HG03196 (cell line): ENCODE data around the gene ZKSCAN2.

ENCODE experiments used
- ATAC-seq: cut with Tn5 transposase; IDR thresholded peaks from one replicate; pipeline ENCODE4 v1.9.1; 2021; ENCODE audit not compliant: unreplicated experiment

The ZKSCAN2 gene

DNA sequence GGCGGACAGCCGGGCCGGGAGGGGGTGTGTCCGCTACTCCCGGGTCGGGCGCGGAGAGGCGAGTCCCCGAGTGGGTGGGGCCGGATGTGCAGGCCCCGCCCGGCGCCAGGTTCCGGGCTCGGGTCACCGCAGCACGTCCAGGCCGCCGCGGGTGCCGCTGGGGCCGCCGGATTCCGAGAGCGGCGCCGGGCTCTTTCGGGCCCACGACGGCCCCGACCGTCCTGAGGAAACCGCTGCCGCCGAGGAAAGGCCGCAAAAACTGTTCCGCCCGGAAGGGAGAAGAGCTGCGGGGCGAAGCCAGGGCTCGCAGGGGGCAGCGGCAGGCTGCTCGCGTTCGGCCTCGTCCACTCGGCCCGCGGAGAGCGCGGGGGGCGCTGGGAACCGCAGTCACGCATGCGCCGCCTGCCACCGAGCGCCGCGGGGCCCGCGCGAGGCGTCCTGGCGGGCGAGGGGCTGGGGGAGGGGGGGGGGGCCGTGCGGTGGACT lies at the start of gene ZKSCAN2:
TSS of gene ZKSCAN2 (minus strand) at position 376 of the 486 bp plus-strand sequence. CDS start 718 bp downstream, outside the sequence.
- ATAC-seq = peak; percentile 84

DNA sequence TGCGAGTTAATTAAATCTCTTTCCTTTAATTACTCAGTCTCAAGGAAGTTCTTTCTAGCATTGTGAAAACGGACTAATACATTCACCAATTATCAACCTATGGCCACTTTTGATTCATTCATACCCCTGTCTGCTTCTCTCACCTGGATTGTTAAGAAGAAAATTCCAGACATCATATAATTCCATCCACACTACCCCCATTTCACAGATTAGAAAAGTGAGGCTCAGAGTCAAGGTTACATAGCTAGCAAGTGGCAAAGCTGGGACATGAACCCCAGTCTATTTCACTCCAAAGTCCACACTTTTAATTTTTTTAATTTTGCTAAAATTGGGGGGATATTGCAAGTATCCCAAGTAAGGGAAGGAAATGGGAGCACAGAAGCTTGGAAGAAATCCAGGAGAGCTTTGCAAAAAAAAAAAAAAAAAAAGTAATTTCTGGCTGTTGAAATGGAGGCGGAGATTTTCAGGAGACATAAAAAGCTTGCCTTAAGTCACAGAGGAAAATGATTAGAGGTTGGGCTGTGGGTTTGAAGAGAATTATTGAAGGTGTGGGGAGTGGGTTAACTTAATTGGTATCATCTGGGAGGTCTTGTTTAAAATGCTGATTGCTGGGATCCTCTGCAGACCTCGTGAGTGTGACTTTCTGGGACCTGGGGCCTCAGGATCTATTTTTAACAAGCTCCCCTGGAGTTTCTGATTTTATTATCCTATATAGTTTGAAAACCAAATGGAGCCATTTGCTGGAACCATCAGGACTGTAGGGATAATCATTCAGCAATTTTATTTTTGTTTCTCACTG lies 42.3 kb upstream of the ZKSCAN2 start:
- no peak for ATAC-seq

DNA sequence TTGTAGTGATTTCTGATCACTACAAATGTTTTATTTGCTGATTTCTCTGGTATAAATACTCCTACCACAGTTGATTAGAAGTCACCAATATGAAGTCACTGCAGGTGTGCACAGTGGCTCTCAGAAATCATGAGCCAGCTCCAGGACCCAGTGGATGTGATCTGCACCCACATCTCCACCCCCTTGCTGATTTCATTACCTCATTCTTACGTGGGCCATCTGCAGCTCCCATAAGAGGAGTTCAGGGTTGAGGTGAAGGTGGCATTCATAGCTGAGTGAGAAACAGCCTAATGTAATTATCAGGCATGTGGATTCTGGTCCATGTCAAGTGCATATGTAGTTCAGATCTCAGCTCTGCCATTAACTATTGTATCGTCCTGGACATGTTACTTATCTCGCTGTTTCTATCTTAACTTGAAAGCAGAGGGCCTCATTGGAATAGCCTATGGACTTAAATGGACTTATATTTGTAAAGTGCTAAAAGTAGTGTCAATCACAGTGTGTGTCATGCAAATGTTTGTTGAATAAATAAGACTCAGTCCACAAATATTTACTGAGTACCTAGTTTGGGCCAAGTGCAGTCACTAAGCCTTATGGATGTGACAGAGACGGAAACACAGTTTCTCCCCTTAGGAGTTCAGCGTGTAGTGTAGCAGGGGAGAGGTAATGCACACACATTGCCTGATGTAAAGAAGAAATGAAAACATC lies 40.7 kb upstream of the ZKSCAN2 start:
- no peak for ATAC-seq

DNA sequence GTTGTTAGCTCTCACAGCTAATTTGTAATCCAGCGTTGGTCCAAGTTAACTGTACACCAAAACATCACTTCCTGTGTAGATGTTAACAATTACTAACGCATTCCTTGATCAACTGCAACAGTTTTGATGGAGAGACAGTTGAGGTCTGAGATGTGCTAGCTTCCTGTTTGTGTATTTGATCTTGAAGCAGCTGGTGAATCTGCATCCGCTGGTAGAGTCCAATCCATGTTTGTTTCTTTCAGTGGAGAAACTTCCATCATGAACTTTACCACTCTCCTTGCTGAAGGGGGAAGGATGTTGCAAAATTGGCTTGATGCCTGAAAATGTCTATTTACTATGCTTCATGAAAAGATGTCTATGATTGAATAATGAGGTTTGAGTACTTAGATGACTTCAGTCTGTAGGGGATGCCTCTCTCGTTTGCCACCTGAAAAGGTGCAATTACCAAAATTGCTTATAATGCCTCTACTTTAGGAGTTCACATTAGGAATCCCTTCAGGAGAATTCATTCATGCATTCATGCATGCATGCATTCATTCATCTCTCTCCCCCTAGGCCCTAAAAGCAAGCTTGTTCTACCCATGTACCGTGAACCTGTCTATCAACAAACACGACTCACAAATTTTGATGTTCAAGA lies 39.6 kb upstream of the ZKSCAN2 start:
- ATAC-seq = no peak

DNA sequence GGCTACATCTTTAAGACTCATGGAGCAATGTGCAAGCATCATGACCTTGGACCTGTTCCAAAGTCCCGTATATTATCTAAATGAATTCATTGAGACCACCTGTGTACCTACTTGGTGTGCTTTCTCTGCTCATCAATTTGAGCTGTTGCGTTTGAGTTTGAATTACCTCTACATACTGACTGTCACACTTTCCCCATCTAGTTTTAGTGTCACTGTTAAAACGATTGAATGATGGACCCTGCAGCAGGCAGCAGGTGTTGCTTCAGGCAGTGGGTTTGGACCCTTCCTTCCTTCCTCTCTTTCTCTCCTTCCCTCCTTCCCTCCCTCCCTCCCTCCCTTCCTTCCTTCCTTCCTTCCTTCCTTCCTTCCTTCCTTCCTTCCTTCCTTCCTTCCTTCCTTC lies 33.9 kb upstream of the ZKSCAN2 start:
- ATAC-seq = no peak

DNA sequence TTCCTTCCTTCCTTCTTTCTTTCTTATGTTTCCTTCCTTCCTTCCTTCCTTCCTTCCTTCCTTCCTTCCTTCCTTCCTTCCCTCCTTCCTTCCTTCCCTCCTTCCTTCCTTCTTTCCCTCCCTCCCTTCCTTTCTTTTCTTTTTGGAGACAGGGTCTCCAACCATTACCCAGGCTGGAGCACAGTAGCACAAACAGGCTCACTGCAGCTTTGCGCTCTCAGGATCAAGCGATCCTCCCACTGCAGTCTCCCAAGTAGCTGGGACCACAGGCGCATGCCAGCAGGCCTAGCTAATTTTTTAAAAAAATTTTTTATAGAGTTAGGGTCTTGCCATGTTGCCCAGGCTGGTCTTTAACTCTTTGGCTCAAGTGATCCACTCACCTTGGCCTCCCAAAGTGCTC lies 31.8 kb upstream of the ZKSCAN2 start:
- no peak for ATAC-seq

DNA sequence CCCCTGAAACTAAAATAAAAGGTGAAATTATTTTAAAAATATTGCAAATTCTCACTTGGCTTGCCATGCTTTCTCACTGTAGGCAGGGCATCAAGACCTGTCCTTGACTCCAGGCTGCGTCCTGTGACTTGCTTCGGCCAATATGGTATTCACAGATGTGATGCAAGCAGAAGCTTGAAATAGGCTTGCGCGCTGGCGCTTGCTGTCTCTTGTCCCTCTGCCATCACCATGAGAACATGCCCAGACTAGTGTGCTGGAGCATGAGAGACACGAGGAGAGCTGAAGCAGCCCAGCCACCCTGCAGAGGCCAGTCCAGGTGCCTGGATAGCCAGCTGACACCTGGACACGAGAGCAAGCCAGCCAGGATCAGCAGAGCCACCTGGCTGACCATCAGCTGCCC lies 21.8 kb upstream of the ZKSCAN2 start:
- no peak for ATAC-seq

DNA sequence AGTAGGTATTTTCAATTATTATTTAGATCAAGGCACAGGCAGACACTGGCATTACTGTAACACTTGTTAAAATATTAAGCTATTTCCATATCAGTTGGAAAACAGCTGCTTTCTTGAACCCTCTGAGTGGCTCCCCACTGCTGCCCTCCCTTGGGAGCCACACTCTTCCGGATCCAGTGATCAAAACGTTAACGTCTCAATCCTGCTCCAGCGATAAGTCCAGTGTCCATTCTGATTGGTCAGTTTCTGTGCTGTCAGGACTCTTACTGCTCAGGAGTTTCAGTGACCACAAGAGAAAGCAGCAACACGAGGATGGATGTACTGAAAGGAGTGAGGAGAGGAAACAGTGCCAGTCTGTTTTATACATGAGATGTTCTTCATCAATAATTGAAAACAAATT lies 13.8 kb upstream of the ZKSCAN2 start:
- no peak for ATAC-seq

DNA sequence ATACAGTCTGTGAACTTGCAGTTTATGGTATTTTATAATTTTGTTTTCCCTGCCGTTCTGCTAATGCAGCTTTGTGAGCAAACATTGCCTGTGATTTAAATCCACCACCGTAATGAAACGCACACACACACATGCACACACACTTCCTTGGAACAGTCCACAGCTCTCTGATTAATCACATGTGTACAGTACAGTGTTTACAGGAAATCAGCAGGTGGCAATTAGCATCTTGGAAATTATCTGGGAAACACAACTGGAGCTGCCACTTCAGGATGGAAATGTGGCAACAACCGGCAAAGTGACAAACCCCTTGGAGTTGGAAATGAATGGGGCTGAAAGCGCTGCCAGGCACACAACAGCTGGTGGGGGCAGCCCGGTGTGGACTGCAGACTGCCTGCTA lies 12.9 kb upstream of the ZKSCAN2 start:
- ATAC-seq = no peak

DNA sequence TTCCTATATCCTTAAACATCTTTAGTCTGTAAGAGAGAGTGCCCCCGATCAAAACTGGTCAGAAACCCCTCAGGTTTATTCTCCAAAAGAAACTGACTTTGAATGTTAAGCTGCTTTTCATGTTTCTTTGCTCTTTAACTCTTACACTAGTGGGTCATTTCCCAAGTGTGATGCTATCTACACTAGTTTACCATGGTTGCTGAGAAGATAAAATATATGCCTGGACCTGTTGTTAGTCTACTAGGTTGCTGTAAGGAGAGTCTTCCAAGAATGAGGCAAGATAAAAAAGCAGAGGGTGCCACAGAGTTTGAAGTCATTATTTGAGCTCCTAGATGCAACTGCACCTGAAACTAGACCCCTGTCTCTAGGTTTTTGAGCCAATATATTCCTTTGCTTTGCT lies 12.2 kb upstream of the ZKSCAN2 start:
- no peak for ATAC-seq

DNA sequence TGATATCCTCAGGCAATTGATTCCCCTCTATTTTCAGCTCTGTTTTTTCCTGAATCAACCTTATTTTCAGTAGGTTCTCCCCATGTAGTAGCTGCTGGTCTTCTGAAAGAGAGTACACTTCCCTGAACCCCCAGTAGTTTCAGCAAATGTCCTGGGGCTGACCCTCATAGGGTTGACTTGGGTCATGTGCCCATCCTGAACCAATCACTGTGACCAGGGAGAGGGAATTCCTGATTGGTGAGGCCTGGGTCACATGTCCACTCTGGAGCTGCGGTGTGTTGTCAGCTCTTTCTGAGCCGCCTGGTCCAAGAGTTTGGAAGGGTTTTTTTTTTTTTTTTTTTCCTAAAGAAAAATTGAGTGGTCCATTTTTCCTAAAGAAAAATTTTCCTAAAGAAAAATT lies 8.3 kb upstream of the ZKSCAN2 start:
- ATAC-seq = no peak

DNA sequence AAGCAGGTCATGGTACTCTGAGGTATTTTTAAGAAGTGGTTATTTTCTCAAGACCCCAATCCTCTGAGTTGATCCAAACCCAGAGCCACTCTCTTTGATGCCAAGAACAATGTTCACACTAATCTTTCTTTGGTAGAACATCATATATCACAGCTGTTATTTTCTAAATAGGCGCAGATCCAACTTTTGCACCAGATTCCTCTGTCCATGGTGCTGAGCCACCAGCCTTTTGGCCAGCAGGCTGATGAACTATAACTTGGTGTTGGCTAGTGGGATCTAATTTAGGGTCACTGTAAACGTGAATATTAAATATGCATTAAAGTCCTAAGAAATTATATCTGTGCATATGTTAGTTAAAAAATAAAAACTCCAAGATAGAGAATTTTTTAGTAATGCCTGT lies 7.0 kb upstream of the ZKSCAN2 start:
- ATAC-seq = no peak

DNA sequence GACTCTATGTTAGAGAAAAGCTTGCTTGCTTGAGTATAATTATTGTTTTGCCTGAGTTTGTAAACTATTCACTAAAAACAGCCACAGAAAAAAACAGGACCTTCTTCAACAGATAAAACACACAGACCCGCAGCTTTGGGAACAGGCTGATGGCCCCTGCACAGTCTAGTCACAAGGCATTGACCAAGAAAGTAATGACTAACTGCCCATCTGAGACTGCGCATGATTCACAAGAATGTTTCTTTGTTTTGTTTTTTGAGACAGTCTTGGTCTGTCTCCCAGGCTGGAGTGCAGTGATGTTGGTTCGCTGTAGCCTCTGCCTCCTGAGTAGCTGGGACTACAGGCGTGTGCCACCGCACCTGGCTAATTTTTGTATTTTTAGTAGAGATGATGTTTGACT lies 2.8 kb upstream of the ZKSCAN2 start:
- ATAC-seq = no peak

DNA sequence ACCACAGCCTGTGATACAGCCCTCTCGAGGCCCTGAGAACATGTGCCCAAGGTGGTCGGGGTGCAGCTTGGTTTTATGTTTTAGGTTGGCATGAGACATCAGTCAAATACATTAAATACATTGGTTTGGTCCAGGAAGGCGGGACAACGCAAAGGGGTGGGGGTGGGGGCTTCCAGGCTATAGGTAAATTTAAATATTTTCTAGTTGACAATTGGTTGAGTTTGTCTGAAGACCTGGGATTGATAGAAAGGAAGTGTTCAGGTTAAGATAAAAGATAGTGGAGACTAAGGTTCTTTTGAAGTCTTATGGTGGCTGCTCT lies 1.2 kb upstream of the ZKSCAN2 start:
- ATAC-seq = no peak

DNA sequence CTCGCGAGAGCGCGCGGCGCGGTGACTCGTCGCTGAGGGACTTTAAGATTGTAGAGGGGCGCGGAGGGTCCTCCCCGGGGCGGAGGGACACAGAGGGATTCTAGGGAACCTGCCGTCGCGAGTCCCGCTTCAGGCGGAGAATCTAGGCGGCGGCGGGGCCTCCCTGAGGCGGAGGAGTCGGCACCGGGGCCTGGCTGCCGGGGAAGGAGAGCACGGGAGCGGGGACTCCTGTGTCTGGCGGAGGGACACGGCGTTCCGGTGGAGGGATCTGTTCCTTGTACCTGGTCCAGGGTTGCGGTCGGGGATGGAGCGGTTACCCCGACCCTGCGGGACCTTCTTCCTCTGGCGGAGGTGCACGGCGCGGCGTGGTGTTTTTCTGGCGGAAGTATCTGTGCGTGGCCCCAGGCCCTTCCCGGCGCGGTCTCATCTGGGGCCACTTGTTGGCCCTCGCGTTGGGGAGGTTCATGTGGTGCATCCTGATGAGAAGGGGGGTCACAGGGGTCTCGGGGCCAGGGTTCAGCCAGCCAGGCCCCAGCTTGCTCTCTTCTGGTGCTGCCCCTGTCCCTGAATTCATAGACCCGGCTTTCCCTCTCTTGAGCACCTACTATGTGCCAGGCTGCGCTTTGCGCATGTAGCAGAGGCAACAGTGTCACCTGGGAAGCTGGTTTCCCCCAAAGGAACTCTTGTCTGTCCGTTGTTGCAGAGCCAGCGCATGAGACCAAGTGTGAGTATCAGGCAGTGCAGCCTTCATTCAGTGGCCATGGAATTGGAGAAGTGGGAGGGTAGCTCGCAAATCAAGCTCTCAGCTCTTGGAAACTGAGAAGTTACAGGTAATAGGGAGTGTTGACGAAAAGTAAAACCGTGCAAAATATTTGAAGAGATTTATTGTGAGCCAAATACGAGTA lies 563 bp upstream of the ZKSCAN2 start:
- peak; percentile 46 for ATAC-seq

DNA sequence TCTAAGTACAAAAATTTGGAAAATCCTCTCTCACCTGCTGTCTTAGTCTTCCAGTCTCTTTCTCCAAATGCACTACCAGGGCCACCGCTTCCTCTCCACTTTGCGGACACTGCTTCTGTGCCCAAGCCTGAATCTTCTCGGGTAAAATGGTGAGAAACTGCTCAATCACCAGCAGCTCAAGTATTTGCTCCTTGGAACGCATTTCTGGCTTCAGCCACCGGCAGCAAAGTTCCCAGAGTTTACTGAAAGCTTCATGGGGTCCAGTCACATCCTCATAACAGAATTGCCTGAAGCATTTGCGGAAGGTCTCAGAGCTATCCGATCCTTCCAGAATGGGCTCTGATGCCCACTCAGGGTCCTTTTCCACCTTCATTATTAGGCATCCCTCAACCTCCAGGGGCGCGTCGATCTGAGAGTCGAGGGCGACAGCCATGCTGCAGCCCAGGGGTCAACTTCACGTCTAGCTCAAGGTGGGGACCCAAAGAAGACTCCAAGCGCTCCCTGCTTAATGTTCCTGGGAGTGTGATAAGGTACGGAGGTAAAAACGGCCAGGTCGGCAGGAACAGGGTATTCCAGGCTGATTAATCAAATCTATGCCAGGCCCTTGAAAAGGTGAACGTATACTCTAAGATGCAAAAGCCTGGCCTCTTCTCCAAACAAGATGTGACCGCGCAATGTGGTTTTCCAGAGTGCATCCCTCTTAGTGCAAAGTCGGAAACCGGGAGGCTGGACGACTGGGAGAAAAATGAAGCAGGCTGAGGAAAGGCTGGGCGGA lies 763 bp downstream of the ZKSCAN2 start:
- peak; percentile 13 for ATAC-seq

DNA sequence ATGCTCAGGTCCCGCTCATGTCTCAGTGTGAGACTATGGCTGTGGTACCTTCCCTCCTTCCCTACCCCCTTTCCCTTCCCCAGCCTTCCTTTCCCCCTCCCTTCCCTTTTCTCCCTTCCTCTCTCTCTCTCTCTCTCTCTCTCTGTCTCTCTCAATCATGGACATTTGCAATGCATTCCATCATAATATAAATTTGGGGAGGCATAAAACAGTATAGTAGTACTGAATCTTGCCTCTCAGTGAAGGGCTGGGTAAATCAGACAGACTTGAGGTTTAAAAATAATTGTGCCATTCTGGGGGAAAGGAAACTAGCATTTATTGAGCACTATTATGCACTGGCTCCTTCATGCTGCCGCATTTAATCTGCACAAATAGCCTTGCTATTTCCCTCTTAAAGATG lies 4.3 kb downstream of the ZKSCAN2 start:
- ATAC-seq = no peak

DNA sequence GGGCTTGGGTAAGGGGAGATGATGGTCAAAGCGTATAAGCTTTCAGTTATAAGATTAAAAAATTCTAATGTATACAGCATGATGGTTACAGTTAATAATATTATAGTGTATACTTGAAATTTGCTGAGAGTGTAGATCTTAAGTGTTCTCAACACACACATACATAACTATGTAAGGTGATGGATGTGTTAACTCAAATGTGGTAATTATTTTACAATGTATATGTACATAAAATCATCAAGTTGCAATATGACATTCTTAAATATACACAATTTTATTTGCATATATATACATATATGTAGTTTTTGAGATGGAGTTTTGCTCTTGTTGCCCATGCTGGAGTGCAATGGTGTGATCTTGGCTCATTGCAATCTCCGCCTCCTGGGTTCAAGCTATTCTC lies 7.2 kb downstream of the ZKSCAN2 start:
- no peak for ATAC-seq

DNA sequence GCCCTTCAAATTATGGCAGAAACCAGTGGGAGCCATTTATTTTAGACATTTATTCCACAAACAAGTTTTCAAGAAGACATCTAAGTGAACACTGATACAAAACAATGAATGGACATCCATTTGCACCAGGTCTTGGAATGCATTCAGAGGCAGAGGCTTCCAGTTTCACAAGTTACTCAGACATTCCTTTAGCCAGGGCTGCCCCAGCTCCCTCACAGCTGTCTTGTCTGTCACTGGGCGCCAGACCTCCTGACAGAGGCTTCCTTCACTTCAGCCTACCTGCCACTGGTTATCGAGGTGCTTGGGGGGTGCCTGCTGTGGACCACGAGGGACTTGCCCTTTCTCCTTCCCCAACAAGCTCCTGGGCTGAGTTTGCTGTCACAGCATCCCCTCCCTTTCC lies 21.7 kb downstream of the ZKSCAN2 start:
- ATAC-seq = no peak

DNA sequence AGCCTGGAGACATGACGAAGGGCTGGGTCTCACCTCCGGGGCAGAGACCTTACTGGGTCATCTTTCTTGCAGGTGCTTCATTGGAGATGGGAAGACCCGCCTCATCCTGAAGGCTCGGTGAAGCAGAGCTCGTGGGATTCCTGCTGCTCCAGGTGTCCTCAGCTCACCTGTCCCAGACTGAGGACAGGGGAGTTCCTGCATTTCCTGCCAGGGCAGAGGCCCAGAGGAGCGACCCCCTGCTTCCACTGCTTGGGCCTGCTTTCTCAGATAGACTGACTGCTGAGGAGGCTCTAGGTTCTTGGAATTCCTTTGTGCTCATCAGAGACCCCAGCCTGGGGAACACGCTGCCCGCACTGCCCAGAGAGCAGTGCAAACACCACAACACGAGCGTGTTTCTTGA lies 29.3 kb downstream of the ZKSCAN2 start:
- no peak for ATAC-seq
